GM21529 (cell line): ENCODE measurements around the gene LIAS.
"Not testable (repeated sequence)": the region's sequence is repeated elsewhere in the genome, so short reads cannot be mapped to it uniquely, and the experiment has no call there.

Source experiments
- ATAC-seq: cut with Tn5 transposase; IDR thresholded peaks from one replicate; pipeline ENCODE4 v1.9.1; 2021; ENCODE audit not compliant: unreplicated experiment

LIAS gene

GRCh38 chr4:39495446-39496213 lies 36.8 kb downstream of the LIAS start:
- ATAC-seq: no peak

DNA sequence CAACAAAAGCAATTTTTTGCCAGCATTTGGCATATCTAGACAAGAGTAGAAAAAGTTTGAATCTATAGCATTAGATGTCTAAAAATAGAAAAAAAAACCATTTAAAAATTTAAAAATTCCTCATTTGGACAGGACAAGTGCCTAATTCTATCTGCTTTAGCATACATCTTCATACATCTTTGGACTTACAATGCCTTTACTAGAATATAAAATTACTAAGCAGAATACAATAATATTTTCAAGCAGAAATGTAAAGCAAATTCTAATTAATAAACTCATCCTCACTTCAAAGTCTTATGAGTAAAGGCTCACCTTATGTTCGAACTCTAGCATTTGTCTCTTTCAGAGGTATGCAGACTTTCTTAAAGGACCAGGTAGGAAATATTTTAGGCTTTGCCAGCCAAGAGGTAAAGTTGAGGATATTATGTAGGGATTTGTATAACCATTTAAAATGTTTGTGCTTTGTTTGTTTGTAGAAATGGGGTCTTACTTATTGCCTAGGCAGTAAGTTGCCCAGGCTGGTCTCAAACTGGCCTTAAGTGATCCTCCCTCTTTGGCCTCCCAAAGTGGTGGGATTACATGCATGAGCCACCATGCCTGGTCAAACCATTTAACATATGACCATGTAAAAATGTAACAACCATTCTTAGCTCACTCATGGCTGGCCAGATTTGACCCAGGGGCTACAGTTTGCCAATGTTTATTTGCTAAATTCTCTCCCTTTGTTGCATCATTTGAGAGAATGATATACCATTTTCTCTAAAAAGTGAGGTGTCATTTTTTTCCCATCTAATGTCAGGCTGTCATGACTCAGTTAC lies 39.3 kb downstream of the LIAS start:
- ATAC-seq: no peak

GRCh38 chr4:39498727-39499020 lies 39.8 kb downstream of the LIAS start:
- ATAC-seq: no peak

DNA sequence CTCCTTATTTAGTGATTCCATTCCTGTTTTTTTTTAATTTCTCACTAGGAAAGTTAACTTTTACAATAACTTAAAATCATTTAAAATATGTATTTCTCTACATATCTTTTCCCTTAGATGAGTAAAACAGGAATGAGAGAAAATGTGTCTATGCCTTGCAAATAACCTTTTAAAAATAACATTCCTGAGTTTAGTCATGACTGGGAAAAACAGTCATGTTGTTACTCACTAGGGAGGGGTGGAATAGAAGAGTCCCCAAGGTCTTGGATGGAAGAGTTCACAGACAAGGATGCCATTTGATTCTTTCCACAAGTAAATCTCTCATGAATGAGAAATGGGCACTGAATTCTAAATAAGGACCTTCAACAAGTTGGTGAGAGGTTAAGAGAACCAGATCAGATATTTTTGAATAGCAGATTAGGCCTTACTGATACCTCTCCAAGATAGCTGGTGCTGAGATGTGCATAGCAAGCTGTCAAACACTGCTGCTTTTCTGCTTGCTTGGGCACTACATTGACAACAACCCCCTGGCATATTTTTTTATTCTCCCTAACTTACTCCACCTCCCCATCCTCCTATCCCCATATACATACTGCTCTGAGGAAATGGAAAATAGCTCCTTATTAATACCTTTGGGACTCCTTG lies 43.3 kb downstream of the LIAS start:
- no peak for ATAC-seq

DNA sequence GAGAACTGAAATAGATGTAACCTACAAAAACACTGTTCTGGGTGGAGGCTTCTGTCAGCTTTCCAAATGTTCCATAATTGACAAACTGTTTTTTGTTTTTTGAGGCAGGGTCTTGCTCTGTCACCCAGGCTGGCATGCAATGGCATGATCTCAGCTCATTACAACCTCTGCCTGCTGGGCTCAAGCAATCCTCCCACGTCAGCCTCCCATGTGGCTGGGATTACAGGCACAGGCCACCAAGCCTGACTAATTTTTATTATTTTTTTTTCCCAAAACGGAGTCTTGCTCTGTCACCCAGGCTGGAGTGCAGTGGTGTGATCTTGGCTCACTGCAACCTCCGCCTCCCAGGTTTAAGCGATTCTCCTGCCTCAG lies 43.8 kb downstream of the LIAS start:
- ATAC-seq: not testable (repeated sequence)

DNA sequence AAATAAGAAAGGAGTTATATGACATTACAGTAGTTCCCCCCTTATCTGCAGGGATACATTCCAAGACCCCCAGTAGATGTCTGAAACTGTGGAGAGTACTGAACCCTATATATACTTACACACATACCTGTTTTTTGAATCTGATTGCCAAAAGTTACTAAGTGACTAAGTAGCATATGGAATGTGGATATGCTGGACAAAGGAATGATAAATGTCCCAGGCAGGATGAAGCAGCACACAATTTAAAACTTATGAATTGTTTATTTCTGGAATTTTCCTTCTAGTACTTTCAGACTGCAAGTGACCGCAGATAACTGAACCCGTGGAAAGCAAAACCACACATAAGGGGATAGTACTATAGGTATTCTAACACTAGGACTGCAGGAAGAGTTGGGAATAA lies 45.7 kb downstream of the LIAS start:
- ATAC-seq: no peak

- ATAC-seq: no peak
Observed at GRCh38 chr4:39505581-39505980, 46.7 kb downstream of the LIAS start.

GRCh38 chr4:39510348-39510929 lies 51.6 kb downstream of the LIAS start:
- ATAC-seq: no peak

DNA sequence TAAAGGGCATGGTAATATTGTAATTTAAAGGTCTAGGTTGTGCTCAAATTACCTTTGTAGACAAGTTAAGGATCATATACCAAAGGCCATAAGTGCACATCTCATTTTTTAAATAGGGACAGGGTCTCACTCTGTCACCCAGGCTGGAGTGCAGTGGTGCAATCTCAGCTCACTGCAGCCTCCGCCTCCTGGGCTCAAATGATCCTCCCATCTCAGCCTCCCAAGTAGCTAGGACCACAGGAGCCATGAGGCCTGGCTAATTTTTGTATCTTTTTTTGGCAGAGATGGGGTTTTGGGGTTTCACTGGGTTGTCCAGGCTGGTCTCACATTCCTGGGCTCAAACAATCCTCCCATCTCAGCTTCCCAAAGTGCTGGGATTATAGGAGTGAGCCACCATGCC lies 55.4 kb downstream of the LIAS start:
- not testable (repeated sequence) for ATAC-seq

GRCh38 chr4:39514888-39515401 lies 56.1 kb downstream of the LIAS start:
- no peak for ATAC-seq

DNA sequence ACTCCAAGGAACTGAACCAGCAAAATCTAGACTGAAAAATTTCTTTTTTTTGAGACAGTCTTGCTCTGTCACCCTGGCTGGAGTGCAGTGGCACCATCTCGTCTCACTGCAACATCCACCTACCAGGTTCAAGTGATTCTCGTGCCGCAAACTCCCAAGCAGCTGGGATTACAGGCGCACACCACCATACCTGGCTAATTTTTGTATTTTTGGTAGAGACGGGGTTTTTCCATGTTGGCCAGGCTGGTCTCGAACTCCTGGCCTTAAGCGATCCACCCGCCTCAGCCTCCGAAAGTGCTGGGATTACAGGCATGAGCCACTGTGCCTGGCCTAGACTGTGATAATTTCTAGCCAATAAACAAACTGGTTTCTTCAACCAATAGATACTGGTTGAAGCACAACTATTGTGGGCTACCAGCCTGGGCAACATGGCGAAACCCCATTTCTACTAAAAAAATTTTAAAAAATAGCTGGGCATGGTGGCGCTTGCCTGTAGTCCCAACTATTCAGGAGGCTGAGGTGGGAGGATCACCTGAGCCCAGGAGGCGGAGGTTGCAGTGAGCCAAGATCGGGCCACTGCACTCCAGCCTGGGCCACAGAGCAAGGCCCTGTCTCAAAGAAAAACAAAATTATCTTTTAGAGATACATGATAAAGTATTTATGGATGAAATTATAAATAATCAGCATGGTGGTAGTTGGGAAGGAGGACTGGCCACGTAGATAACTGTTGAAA lies 57.0 kb downstream of the LIAS start:
- ATAC-seq: not testable (repeated sequence)

DNA sequence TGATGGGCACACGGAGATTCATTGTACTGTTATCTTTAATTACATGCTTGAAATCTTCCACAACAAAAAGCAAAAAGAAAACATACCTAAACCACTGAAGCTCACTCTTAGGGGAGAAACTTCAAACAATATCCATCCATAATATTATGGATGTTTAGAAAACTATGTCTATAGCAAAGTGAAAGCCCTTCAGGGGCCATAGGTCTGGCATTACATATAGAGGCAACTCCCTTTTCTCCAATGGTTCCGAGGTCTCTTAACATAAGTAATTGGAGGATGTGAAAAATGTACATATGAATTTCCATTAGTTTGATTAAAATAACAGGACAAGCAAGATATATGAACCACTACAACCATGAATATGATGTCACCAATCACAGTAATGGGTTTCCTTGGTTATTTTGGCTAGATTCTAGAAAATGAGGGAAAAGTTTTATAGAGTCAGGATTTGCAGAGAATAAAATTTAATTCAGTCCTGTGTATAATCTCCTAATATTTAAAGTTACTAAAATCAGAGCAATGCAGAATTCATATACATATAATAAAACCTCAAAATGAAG lies 57.6 kb downstream of the LIAS start:
- no peak for ATAC-seq

DNA sequence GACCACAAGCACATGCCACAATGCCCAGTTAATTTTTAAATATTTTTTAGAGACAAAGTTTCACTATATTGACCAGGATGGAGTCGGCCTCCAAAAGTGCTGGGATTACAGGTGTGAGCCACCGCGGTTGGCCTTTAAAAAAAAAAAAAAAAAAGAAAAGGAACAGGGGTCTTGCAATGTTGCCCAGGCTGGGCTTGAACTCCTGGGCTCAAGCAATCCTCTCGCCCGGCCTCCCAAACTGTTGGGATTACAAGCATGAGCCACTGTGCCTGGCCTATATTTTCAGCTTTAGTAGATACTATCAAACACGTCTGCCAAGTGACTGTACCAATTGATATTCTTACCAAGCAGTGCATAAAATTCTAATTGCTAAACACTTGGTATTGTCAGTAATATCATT lies 59.6 kb downstream of the LIAS start:
- ATAC-seq: no peak

- ATAC-seq: no peak
Observed at GRCh38 chr4:39521253-39521919, 62.5 kb downstream of the LIAS start.

GRCh38 chr4:39522068-39522467 lies 63.2 kb downstream of the LIAS start:
- no peak for ATAC-seq

DNA sequence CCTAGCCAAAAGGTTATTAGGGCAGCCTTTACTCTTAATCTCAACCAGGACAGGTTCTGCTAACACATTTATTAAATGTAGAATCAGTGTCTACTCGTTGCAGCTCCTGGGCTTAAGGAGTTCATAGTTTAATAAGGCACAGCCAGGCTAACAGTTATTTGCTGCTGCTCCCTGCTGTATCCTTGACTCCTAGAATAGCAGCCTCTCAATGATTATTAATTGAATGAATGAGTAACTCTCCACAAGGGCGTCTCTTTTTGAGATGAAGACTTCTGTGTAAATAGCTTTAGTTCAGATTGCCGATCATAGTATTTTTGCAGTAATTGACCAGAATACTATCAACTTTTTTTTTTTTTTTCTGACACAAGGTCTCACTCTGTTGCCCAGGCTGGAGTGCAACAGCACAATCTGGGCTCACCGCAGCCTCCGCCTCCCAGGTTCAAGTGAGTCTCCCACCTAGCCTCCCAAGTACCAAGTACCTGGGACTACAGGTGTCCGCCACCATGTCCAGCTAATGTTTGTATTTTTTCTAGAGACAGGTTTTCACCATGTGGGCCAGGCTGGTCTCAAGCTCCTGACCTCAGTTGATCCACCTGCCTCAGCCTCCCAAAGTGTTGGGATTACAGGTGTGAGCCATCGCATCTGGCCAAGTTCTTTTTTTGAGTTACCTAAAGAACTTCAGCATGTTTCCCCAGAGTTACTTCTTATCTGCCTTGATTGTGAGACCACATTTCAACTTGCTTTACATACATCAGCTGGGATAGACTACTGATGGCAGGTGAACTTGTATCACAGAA lies 65.5 kb downstream of the LIAS start:
- ATAC-seq: no peak

GRCh38 chr4:39525822-39526690 lies 67.2 kb downstream of the LIAS start:
- no peak for ATAC-seq

- ATAC-seq: peak; percentile 2
Observed at GRCh38 chr4:39526765-39527295, 68.0 kb downstream of the LIAS start.
